GM12878 (cell line): ENCODE measurements around the gene GPBAR1. TPM values are rescaled to one million over a fixed set of nuclear protein-coding genes. Genes with fewer than 3 reads are reported as not detected.

Experiments
- ATAC-seq: fragments of 200-7000 bp; cut with Tn5 transposase; 3 replicates; pipeline ENCODE4 v1.9.1; 2020; ENCODE audit warnings: mild to moderate bottlenecking, moderate library complexity
- BruUV-seq: library from RNA; stranded (reverse); fragments of 400-500 nt; replicated peaks from 2 replicates; lab custom pipeline; 2021; lab: Mats Ljungman, UMichigan
- CTCF ChIA-PET: fragments of 300-600 bp; sonication (Branson Sonifier 250); formaldehyde crosslinking; extraction: SDS; loops from one replicate; lab custom pipeline; 2021; ENCODE audit warnings: inconsistent platforms; lab: Yijun Ruan, JAX
- POLR2A ChIA-PET: fragments of 350-600 bp; formaldehyde crosslinking; extraction: SDS; loops from one replicate; lab custom pipeline; 2021; ENCODE audit warnings: inconsistent platforms; lab: Charles Lee
- RAD21 ChIA-PET: fragments of 300-600 bp; sonication (Branson Sonifier 250); formaldehyde crosslinking; loops from one replicate; lab custom pipeline; 2023; ENCODE audit warnings: antibody characterized with exemption; ENCODE audit not compliant: unreplicated experiment; lab: Charles Lee
- SMC1A ChIA-PET: fragments of 300-600 bp; sonication (Branson Sonifier 250); formaldehyde crosslinking; loops from one replicate; lab custom pipeline; 2023; ENCODE audit not compliant: unreplicated experiment, uncharacterized antibody; lab: Charles Lee
- DNase-seq: peaks from one replicate; pipeline ENCODE4 v3.0.0-alpha.2; 2011; ENCODE audit warnings: low read depth, low spot score
- FAIRE-seq: peaks from 3 replicates; lab custom pipeline; 2011; peaks lifted over from hg19 to GRCh38; lab: Jason Lieb, UNC
- H2AFZ ChIP-seq: 2 replicates; pipeline ENCODE4 v1.6.0; 2011; ENCODE audit warnings: low read depth, low read length, control low read depth; ENCODE audit not compliant: control insufficient read depth
- H3K27ac ChIP-seq: 2 replicates; pipeline ENCODE4 v1.5.1; 2011; ENCODE audit warnings: control low read depth; ENCODE audit not compliant: control insufficient read depth, insufficient read depth
- H3K27me3 ChIP-seq, 2 experiments: replicated peaks in 1 of 2; 2 replicates each; pipeline versions ENCODE4 v1.6.0 to v1.6.1; 2011; ENCODE audit warnings: low read length in 1 of 2; ENCODE audit not compliant: control insufficient read depth in 2 of 2, insufficient read depth in 2 of 2
- H3K36me3 ChIP-seq, 2 experiments: 2 replicates each; pipeline ENCODE4 v1.5.1; 2011; ENCODE audit warnings: low read length in 1 of 2; ENCODE audit not compliant: control insufficient read depth in 2 of 2, insufficient read depth in 2 of 2
- H3K4me1 ChIP-seq: 2 replicates; pipeline ENCODE4 v1.6.1; 2011; ENCODE audit warnings: mild to moderate bottlenecking, low read length, moderate library complexity, mixed read lengths; ENCODE audit not compliant: control insufficient read depth, insufficient read depth
- H3K4me2 ChIP-seq: 2 replicates; pipeline ENCODE4 v1.6.0; 2011; ENCODE audit warnings: control low read depth; ENCODE audit not compliant: control insufficient read depth, insufficient read depth
- H3K4me3 ChIP-seq: fragments of 200-600 bp; sonication (generic); 2 replicates; pipeline ENCODE4 v1.5.1; 2016
- H3K79me2 ChIP-seq: 2 replicates; pipeline ENCODE4 v1.6.0; 2011; ENCODE audit warnings: low read length; ENCODE audit not compliant: control insufficient read depth, insufficient read depth
- H3K9ac ChIP-seq: 2 replicates; pipeline ENCODE4 v1.8.0; 2011; ENCODE audit warnings: low read length, control low read depth, mixed read lengths; ENCODE audit not compliant: control insufficient read depth, insufficient read depth
- H3K9me3 ChIP-seq: replicated peaks from 3 replicates; pipeline ENCODE4 v1.5.1; 2011; ENCODE audit warnings: mild to moderate bottlenecking, low read length; ENCODE audit not compliant: control insufficient read depth, insufficient read depth
- H4K20me1 ChIP-seq: 2 replicates; pipeline ENCODE4 v1.6.0; 2011; ENCODE audit not compliant: control insufficient read depth, insufficient read depth
- CTCF ChIP-seq, 3 experiments: IDR thresholded peaks in 2 of 3; conservative IDR thresholded peaks in 1 of 3; 2 replicates each; pipeline ENCODE4 v1.5.1; 2011; ENCODE audit warnings: low read depth in 3 of 3, low read length in 3 of 3, mild to moderate bottlenecking in 3 of 3, control low read depth in 2 of 3, moderate library complexity in 2 of 3, inconsistent platforms in 1 of 3, mixed read lengths in 1 of 3; ENCODE audit not compliant: control insufficient read depth in 2 of 3, insufficient read depth in 1 of 3; ENCODE audit errors: extremely low read depth in 1 of 3
- EGR1 ChIP-seq, 2 experiments: IDR thresholded peaks; 1 replicate in 1 of 2; 2 replicates in 1 of 2; pipeline ENCODE4 v1.6.1; 2011 to 2012; ENCODE audit warnings: low read depth in 2 of 2, low read length in 2 of 2, borderline replicate concordance in 1 of 2, mild to moderate bottlenecking in 1 of 2, moderate library complexity in 1 of 2
- HDGF ChIP-seq: fragments of 450-650 bp; IDR thresholded peaks from 2 replicates; pipeline ENCODE4 v1.6.1; 2016; ENCODE audit warnings: antibody characterized with exemption
- JUNB ChIP-seq: IDR thresholded peaks from 2 replicates; pipeline ENCODE4 v1.6.1; 2016; ENCODE audit warnings: antibody characterized with exemption, mild to moderate bottlenecking
- NR2F1 ChIP-seq: fragments of 450-650 bp; conservative IDR thresholded peaks from 2 replicates; pipeline ENCODE4 v1.6.1; 2017; ENCODE audit warnings: mild to moderate bottlenecking
- RUNX3 ChIP-seq: IDR thresholded peaks from 2 replicates; pipeline ENCODE4 v1.6.1; 2012; ENCODE audit warnings: low read length, inconsistent platforms
- WGBS: methylation state at CpG from one replicate; pipeline ENCODE4 v1.1.6; 2016; ENCODE audit warnings: low lambda C conversion rate; ENCODE audit not compliant: insufficient replicate concordance, insufficient coverage; ENCODE audit errors: missing lambda C conversion rate; 5-methylcytosine and 5-hydroxymethylcytosine counted together
- in situ Hi-C: fragments of 300-500 bp; cut with MboI; formaldehyde crosslinking; loops from 9 replicates; pipeline ENCODE4 v1.14.3; 2018; ENCODE audit warnings: mixed read lengths
- intact Hi-C: fragments of 100-400 bp; cut with micrococcal nuclease; formaldehyde crosslinking; loops from one replicate; pipeline ENCODE4 v1.14.2; 2022; ENCODE audit not compliant: unreplicated experiment
- polyA plus RNA-seq, 11 experiments: library from polyadenylated mRNA; depleted of rRNA in 4 of 11; unstranded in 6 of 11; stranded (reverse) in 5 of 11; fragments of >200 nt; fragmentation: Nextera tagmentation in 4 of 11; fragmentation: Illumina TruSeq in 1 of 11; extraction: Ambion mirVana in 4 of 11; extraction: Trizol in 1 of 11; gene quantifications; 1 replicate in 1 of 11; 2 replicates in 10 of 11; pipeline versions ENCODE4 v1.2.1 to v1.2.3, GENCODE V29; 2011 to 2016; ENCODE audit warnings: inconsistent platforms in 2 of 11, missing spikeins in 2 of 11, low read depth in 1 of 11
- total RNA-seq, 4 experiments: library from RNA; depleted of rRNA in 3 of 4; stranded (reverse); fragments of >200 nt in 3 of 4; fragmentation: Illumina TruSeq in 1 of 4; extraction: Trizol in 1 of 4; gene quantifications; 2 replicates each; pipeline versions ENCODE4 v1.2.1 to v1.2.3, GENCODE V29; 2013 to 2021

GPBAR1 gene
- total and polyA plus RNA-seq, 10 of the 15 experiments (the other 5 are each of a cell fraction or from before 2014, with no cell fraction given): 0.03 to 0.36 (median 0.11) TPM; not detected in 3

DNA sequence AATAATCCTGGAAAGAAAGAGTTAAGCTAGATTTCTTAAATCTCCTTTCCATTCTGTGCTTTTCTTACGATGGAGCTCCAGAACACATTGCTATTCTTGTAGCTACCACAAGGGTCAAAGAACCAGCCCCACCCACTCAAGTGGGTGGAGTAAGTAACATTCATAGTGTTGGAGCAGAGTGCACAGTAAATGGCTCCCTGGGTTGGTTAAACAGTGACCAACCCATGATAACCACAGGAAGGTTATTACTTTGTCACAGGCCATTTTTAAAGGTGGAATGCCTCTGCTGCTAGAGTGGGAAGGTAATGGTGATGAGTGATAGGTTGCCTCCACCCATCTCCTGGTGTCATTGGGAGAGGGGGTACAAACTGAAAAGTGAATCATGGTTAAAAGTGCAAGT is 29.9 kb upstream of the GPBAR1 start:
- no TSS peak for BruUV-seq
- intact Hi-C loops: no loop called here
- Histone ChIP-seq H3K79me2 (peaks cover 25% of the 10 kb centered on the region), H4K20me1 (peaks cover 3% of the 10 kb centered on the region; the same call in 1 of the 2 replicates), H3K36me3 (peaks cover 15 to 38% of the 10 kb centered on the region in 2 experiments), H3K9ac (no peak overlapping the region), H3K27ac (peak overlapping the region; percentile 82), H3K27me3 (no peaks in the 10 kb centered on the region), H3K9me3 (no peaks in the 10 kb centered on the region), H3K4me1 (peaks cover 26% of the 10 kb centered on the region), H3K4me3 (peak overlapping the region; percentile 8; the same call in 1 of the 2 replicates), H2AFZ (no peak overlapping the region), H3K4me2 (no peak overlapping the region)
- ChIA-PET POLR2A (interaction anchor here (1.5 to 6.6 kb wide), 2 partner anchors 12 to 40 kb away, joined by 4 to 98 read pairs; partner anchors contain the start of gene ARPC2), SMC1A (interaction anchor here (0.6 to 4.0 kb wide), 9 partner anchors 11 to 60 kb away, joined by 3 to 73 read pairs (median 4); partner anchors contain the start of gene ARPC2), CTCF (interaction anchor here (0.8 to 3.6 kb wide), 11 partner anchors 11 to 126 kb away, joined by 3 to 58 read pairs (median 3); partner anchors contain the start of gene CATIP), RAD21 (interaction anchor here (1.0 to 4.6 kb wide), 4 partner anchors 12 to 43 kb away, joined by 3 to 84 read pairs (median 8); partner anchors contain the start of genes AAMP, ARPC2 and PNKD)
- DNase-seq: no peak
- no peak for FAIRE-seq
- peak; percentile 45; the same call in 1 of the 2 replicates for TF ChIP-seq HDGF
- peak in 1 of 2 experiments; percentile 60; a peak in 2 of 3 replicates for TF ChIP-seq EGR1 (IDR thresholded peaks at IDR 0.05; ENCODE audit: borderline replicate concordance in 1 of 2, low read depth in 2 of 2, low read length in 2 of 2)
- TF ChIP-seq NR2F1: peak; percentile 46; the same call in 1 of the 2 replicates
- TF ChIP-seq JUNB: no peak
- TF ChIP-seq RUNX3: peak; percentile 9; the same call in 1 of the 2 replicates
- TF ChIP-seq CTCF (IDR thresholded peaks at IDR 0.05 in 2 of 3, conservative IDR thresholded peaks at IDR 0.05 in 1 of 3; ENCODE audit: control insufficient read depth in 2 of 3, extremely low read depth in 1 of 3, insufficient read depth in 1 of 3, low read depth in 3 of 3, low read length in 3 of 3): peak in 2 of 3 experiments; percentile 31 to 39; a peak in 4 of 6 replicates
- in situ Hi-C loops: no loop called here
- ATAC-seq: peak; percentile 86
- WGBS: 8% methylated on average over 1 of the region's 1 CpG
